ENCODE results near the gene RUNX2.

The RUNX2 gene

GRCh38 chr6:45491048-45491735, 163.1 kb downstream of the RUNX2 start:
- no peak for DNase-seq

GRCh38 chr6:45491874-45492273, 163.7 kb downstream of the RUNX2 start:
- DNase-seq = no peak

- no peak for DNase-seq
These were observed 165.6 kb downstream of the RUNX2 start for GRCh38 chr6:45493761-45494160.

GRCh38 chr6:45494416-45495135, 166.4 kb downstream of the RUNX2 start:
- no peak for DNase-seq

GRCh38 chr6:45495429-45496084, 167.4 kb downstream of the RUNX2 start:
- DNase-seq = no peak

- no peak for DNase-seq
These were observed 167.9 kb downstream of the RUNX2 start for GRCh38 chr6:45496085-45496433.

- DNase-seq = no peak
These were observed 170.5 kb downstream of the RUNX2 start for GRCh38 chr6:45498591-45498990.

- DNase-seq = no peak
These were observed 173.0 kb downstream of the RUNX2 start for GRCh38 chr6:45500924-45501816.

- DNase-seq = no peak
These were observed 174.3 kb downstream of the RUNX2 start for GRCh38 chr6:45502456-45502855.

- DNase-seq = peak; percentile 54
These were observed 176.8 kb downstream of the RUNX2 start for GRCh38 chr6:45504947-45505346.

GRCh38 chr6:45505470-45505869, 177.3 kb downstream of the RUNX2 start:
- no peak for DNase-seq

GRCh38 chr6:45507186-45507585, 179.1 kb downstream of the RUNX2 start:
- no peak for DNase-seq

- DNase-seq = no peak
These were observed 181.3 kb downstream of the RUNX2 start for GRCh38 chr6:45509426-45509825.

GRCh38 chr6:45512717-45513116, 184.6 kb downstream of the RUNX2 start:
- DNase-seq = no peak

GRCh38 chr6:45513213-45513618, 185.1 kb downstream of the RUNX2 start:
- no peak for DNase-seq

GRCh38 chr6:45513843-45514242, 185.7 kb downstream of the RUNX2 start:
- no peak for DNase-seq

- DNase-seq = no peak
These were observed 186.5 kb downstream of the RUNX2 start for GRCh38 chr6:45514454-45515230.

GRCh38 chr6:45518013-45518720, 190.0 kb downstream of the RUNX2 start:
- no peak for DNase-seq

- DNase-seq = no peak
These were observed 193.1 kb downstream of the RUNX2 start for GRCh38 chr6:45521226-45521625.

GRCh38 chr6:45522486-45522885, 194.4 kb downstream of the RUNX2 start:
- DNase-seq = no peak

GRCh38 chr6:45527210-45527609, 199.1 kb downstream of the RUNX2 start:
- DNase-seq = no peak
